NCI-H2029 (cell line): ENCODE results near the gene HEPHL1.
"Not testable (repeated sequence)": the region's sequence is repeated elsewhere in the genome, so short reads cannot be mapped to it uniquely, and the experiment has no call there.

ENCODE experiments used
- DNase-seq: peaks from one replicate; lab custom pipeline; 2025; lab: John Stamatoyannopoulos, UW

Gene HEPHL1, protein sequence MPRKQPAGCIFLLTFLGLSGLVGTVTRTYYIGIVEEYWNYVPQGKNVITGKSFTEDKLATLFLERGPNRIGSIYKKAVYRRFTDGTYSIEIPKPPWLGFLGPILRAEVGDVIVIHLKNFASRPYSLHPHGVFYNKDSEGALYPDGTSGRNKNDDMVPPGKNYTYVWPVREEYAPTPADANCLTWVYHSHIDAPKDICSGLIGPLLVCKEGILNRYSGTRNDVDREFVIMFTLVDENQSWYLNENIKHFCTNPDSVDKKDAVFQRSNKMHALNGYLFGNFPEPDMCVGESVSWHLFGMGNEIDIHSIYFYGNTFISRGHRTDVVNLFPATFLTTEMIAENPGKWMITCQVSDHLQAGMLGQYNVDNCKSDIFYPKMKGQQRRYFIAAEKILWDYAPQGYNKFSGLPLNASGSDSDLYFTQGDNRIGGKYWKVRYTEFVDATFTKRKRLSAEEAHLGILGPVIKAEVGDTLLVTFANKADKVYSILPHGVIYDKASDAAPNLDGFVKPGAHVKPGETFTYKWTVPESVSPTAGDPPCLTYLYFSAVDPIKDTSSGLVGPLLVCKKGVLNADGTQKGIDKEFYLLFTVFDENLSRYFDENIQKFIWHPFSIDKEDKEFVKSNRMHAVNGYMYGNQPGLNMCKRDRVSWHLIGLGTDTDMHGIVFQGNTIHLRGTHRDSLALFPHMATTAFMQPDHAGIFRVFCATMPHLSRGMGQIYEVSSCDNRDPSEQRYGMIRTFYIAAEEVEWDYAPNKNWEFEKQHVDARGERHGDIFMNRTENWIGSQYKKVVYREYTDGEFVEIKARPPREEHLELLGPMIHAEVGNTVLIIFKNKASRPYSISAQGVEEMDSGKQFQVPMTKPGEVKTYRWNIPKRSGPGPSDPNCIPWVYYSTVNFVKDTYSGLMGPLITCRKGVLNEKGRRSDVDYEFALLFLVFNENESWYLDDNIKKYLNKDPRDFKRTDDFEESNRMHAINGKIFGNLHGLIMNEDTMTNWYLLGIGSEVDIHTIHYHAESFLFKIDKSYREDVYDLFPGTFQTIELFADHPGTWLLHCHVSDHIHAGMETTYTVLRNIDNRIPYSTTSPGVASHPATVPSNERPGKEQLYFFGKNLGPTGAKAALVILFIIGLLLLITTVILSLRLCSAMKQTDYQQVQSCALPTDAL

GRCh38 chr11:94020777-94021481 is at the start of gene HEPHL1:
Gene HEPHL1 (plus strand): TSS chr11:94021354. CDS start chr11:94021369, 15 bp downstream.
- DNase-seq, result no peak

DNA sequence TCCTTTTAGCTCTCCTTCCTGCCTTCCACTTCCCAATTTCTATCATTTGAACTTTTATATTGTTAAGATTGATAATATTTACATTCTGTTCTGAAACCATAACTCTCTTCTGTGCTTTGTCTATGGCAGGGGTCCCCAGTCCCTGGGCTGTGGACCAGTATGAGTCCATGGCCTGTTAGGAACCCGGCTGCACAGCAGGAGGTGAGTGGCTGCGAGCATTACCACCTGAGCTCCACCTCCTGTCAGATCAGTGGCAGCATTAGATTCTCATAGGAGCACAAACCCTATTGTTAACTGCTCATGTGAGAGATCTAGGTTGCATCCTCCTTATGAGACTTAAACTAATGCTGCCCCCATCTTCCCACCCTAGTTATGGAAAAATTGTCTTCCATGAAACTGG is 48.4 kb upstream of the HEPHL1 start:
- DNase-seq, result no peak

GRCh38 chr11:93973322-93974051 is 47.7 kb upstream of the HEPHL1 start:
- not testable (repeated sequence) for DNase-seq

GRCh38 chr11:93974759-93975158 is 46.4 kb upstream of the HEPHL1 start:
- DNase-seq, result no peak

- DNase-seq, result not testable (repeated sequence)
Observed at GRCh38 chr11:93976577-93977254, 44.4 kb upstream of the HEPHL1 start.

DNA sequence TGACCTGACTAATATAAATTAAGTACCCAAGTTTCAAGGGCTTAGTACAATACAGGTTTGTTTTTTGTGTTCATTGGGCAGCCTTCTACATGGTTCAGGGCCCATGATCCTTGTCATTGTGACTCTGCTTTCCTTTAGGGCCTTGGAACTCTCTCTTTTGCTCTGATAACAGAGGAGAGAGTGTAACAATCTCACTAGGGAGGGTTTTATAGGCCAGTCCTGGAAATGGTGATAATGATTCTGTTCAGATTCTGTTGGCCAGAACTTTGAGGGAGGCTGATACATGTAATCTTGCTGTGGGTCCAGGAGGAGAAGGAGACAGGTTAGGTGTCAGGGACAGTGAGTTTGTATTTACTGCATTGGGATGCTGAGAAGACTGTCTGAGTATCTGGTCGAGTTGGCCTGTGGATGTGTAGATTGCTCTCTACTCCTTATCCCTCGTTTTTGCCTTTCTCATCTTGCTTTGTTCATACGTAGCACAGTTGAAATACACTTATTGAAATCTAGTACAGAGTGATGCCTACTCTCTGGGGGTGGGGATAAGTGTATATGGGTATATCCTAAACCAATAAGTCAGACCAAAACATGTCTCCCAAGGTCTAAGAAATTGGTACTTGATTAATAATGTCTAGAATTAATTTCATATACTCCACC is 37.5 kb upstream of the HEPHL1 start:
- no peak for DNase-seq

- no peak for DNase-seq
Observed at GRCh38 chr11:93984196-93984567, 37.0 kb upstream of the HEPHL1 start.

GRCh38 chr11:93984936-93985335 is 36.2 kb upstream of the HEPHL1 start:
- no peak for DNase-seq

DNA sequence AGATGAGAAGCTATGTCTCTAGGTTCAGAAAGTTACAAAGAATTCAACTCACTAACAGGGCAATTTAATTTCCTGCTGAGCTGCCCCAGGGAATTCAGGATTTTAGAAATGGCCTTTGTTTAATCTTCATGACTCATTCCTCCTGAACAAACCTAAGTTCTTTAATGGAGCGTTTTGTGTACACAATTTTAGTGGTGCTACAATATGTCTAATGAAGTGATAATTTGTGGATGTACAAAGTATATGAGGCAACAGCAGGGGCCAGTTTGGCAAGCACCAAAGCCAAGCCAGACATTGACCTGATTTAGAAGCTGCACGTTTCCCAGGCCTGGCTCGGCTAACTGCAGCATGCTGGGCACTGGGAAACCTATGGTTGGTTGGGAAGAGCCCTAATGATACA is 34.4 kb upstream of the HEPHL1 start:
- peak; percentile 27 for DNase-seq

GRCh38 chr11:93988455-93988854 is 32.7 kb upstream of the HEPHL1 start:
- no peak for DNase-seq

GRCh38 chr11:93988912-93989311 is 32.2 kb upstream of the HEPHL1 start:
- no peak for DNase-seq

GRCh38 chr11:93993747-93994146 is 27.4 kb upstream of the HEPHL1 start:
- DNase-seq, result no peak

DNA sequence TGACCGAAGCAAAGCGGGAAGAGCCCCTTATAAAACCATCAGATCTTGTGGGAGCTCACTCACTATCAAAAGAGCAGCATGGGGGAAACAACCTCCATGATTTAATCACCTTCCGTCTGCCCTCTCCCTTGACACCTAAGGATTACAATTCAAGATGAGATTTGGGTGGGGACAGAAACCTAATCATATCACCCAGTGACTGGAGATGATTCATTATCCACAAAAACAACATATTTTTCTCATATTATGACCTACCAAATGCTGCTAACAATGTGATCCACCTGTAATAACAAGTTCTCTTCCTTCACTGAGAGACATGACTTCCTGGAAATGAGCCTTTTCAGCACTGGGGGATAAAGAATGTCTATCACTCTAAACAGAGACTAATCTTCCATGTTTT is 23.4 kb upstream of the HEPHL1 start:
- no peak for DNase-seq

DNA sequence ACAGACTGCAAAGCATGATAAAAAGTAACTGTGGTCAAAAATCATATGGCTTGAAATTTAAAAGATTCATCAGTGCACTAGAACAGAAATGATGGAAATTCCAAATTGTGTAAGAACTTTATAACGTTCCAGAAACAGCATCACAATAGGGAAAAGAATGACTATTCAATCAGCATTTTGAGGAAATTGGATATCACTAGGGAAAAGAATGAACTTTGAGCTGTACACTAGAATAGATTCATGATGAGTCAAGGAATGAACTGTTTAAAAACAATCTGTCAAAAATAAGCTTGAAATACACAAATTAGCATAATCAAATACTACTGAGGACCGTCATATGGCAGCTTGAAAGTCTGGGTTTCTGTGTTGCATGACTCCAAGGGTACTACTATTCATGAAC is 20.5 kb upstream of the HEPHL1 start:
- DNase-seq, result no peak

DNA sequence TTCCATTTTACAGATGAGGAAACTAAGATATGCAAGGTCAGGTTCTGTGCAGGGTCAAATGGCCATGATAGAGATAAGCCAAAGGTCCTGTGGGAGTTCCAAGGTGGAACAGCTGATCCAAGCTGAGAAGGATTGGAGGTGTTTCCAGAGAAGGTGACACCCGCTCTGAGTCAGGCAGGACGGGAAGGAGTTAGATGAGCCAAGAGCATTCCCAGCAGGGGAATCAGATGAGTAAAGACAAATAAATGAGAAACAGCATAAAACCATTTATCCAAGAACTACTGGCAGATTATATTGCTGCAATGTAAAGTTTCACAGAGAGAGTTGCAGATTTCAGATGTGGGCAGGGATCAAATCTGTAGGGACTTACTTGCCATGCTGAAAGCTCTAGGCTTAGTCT is 18.9 kb upstream of the HEPHL1 start:
- no peak for DNase-seq

DNA sequence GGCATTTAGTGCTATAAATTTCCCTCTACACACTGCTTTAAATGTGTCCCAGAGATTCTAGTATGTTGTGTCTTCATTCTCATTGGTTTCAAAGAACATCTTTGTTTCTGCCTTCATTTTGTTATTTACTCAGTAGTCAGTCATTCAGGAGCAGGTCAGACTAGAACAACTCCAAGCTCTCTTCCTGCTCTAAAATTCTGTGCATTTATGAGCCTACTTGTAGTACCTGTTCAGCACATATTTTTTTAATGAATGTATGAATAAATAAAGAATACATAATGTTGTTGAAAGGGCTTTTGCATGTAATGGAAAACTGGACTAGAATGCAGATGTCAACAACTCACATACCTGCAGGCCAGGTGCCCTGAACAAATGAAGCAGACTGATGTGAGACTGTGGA is 13.7 kb upstream of the HEPHL1 start:
- no peak for DNase-seq

GRCh38 chr11:94007906-94008305 is 13.2 kb upstream of the HEPHL1 start:
- no peak for DNase-seq

DNA sequence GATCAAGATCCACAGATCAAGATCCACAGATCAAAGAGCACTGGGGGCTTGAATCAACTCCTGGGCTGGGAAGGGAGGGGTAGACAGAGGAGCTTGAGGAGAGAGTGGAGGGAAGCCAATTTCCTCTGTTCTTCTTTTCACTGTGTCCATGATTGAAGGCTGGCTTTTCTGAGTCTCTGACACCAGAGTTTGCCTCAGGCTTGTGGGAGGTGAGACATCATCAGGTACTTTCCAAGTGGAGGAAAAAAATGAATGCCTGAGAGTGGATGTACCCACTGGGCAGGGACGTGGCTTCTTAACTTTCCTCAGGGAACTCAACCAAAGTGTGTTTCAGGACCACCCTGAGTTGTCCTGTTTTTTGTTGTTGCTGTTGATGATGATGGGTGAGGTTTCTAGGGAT is 11.0 kb upstream of the HEPHL1 start:
- DNase-seq, result no peak

- no peak for DNase-seq
Observed at GRCh38 chr11:94011478-94011877, 9.7 kb upstream of the HEPHL1 start.

DNA sequence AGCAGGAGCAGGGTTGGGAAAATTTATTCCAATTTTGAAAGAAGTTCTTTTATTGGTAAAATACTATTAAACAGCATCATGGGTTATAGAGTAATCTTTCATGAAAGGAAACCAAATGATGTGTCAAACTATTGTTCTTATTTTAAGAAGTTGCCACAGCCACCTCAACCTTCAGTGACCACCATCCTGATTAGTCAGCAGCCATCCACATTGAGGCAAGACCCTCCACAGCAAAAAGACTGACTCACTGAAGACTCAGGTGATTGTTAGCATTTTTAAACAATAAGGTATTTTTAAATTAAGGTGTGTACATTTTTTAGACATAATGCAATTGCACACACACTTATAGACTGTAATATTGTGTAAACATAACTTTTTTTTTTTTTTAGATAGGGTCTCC is 3.7 kb upstream of the HEPHL1 start:
- no peak for DNase-seq
